NT2/D1 (cell line): ENCODE data around the gene HKDC1.

Source experiments
- DNase-seq: peaks from one replicate; pipeline ENCODE4 v3.0.0-alpha.2; 2011; ENCODE audit warnings: low read depth, low spot score
- H3K27me3 ChIP-seq: 2 replicates; pipeline ENCODE4 v1.6.0; 2011; ENCODE audit warnings: mild to moderate bottlenecking; ENCODE audit not compliant: insufficient read length, insufficient read depth
- H3K36me3 ChIP-seq: 2 replicates; pipeline ENCODE4 v1.6.1; 2011; ENCODE audit warnings: mild to moderate bottlenecking, low read length, mixed read lengths; ENCODE audit not compliant: insufficient read depth, insufficient read length
- H3K4me1 ChIP-seq: 2 replicates; pipeline ENCODE4 v1.5.1; 2011; ENCODE audit not compliant: insufficient read depth, insufficient read length
- H3K4me3 ChIP-seq: 2 replicates; pipeline ENCODE4 v1.5.1; 2011; ENCODE audit warnings: low read depth; ENCODE audit not compliant: insufficient read length
- H3K9ac ChIP-seq: 2 replicates; pipeline ENCODE4 v1.6.0; 2011; ENCODE audit warnings: low read depth; ENCODE audit not compliant: insufficient read length
- H3K9me3 ChIP-seq: 2 replicates; pipeline ENCODE4 v1.5.1; 2011; ENCODE audit warnings: mild to moderate bottlenecking, low read length; ENCODE audit not compliant: insufficient read depth
- SUZ12 ChIP-seq: IDR thresholded peaks from 2 replicates; pipeline ENCODE4 v1.6.1; 2011; ENCODE audit not compliant: insufficient read length, insufficient read depth; ENCODE audit errors: extremely low read depth
- YY1 ChIP-seq: IDR thresholded peaks from 2 replicates; pipeline ENCODE4 v1.6.1; 2011; ENCODE audit not compliant: insufficient read length, insufficient read depth
- ZNF274 ChIP-seq: IDR thresholded peaks from 2 replicates; pipeline ENCODE4 v1.6.1; 2011; ENCODE audit warnings: mild to moderate bottlenecking, low read depth, low read length

Gene HKDC1

DNA sequence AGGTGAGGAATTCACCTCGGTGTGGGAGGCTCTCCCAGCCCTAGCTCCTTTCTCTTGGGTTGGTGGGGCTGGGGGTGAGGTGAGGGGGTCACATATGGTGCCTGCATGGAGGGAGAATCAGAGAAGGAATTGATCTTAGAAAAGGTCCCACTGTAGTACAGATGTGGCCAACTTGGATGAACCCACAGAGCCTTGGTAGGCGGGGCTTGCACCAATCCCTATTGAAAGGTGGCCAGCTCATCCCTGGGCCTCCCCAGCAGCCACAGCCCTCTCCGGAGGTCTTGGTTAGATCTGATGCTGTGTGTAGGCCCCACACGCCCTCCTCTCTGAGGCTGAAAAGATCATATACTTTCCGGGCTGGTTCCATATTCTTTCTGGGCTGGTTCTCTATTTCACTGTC lies 19.0 kb downstream of the HKDC1 start:
- no peaks in the 10 kb centered on the region for H3K36me3 ChIP-seq
- TF ChIP-seq SUZ12 (no peak), YY1 (no peak), ZNF274 (no peak)
- no peaks in the 10 kb centered on the region for H3K9me3 ChIP-seq
- no peak overlapping the region for H3K9ac ChIP-seq
- no peaks in the 10 kb centered on the region for H3K27me3 ChIP-seq
- DNase-seq = no peak
- H3K4me3 ChIP-seq = no peak overlapping the region
- H3K4me1 ChIP-seq = peaks cover 3% of the 10 kb centered on the region

DNA sequence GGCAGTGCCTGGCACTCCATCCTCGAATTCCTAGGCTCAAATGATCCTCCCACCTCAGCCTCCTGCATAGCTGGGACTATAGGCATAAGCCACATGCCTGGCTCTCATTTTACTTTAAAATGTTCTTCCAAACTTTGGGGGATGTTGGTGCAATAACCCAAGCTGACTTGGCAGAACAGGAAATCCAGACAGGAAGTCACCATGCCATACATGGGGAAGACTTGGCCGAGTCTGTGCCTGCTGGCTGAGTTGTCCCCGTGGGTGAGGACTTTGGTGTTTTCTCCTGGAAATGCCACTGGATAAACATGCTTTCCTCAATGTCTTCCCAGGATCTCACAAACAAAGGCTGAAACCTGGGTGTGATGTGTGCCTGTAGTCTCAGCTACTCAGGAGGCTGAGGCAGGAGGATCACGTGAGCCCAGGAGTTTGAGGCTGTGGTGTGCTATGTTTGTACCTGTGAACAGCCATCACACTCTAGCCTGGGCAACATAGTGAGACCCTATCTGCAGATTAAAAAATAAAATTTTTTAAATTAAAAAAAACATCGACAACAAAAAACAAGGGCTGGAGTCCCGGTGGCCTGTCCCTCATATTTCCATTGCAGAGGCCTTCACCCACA lies 19.8 kb downstream of the HKDC1 start:
- TF ChIP-seq SUZ12 = no peak
- TF ChIP-seq YY1 = no peak
- no peak for DNase-seq

DNA sequence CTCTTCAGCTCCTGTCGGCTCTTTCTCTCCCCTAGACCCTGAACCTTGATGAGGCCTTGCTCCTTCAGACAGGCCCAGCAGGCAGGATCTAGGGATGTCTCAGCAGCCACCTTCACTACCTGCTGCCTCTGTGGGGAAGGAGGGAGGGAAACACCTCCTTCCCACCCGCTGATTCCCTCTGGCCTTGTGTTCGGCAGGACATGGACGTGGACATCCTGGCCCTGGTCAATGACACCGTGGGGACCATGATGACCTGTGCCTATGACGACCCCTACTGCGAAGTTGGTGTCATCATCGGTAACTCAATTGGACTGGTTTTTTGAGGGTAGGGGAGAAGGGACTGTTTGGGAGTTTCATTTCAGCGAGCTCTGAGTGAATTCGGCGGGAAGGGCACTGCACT lies 20.3 kb downstream of the HKDC1 start:
- peaks cover 3% of the 10 kb centered on the region for H3K4me1 ChIP-seq

More for the DNA sequence above, 19.8 kb downstream of the HKDC1 start:
- no peak overlapping the region for H3K4me3 ChIP-seq
- H3K36me3 ChIP-seq = no peaks in the 10 kb centered on the region
- peaks cover 3% of the 10 kb centered on the region for H3K4me1 ChIP-seq
- no peak overlapping the region for H3K9ac ChIP-seq
- H3K9me3 ChIP-seq = no peaks in the 10 kb centered on the region
- H3K27me3 ChIP-seq = no peaks in the 10 kb centered on the region

DNA sequence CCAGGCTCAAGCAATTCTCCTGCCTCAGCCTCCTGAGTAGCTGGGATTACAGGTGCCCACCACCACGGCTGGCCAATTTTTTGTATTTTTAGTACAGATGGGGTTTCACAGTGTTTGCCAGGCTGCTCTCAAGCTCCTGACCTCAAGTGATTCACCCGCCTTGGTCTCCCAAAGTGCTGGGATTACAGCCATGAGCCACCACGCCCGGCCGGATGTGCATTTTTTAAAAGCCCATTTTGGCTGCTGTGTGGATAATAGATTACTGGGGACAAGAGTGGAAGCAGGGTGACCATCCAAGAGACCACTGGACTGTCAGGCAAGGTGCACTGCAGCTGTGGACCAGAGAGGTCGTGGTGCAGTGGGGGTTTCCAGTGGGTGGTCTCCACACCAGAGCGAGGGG lies 21.4 kb downstream of the HKDC1 start:
- Histone ChIP-seq H3K4me1 (peaks cover 3% of the 10 kb centered on the region), H3K9me3 (no peaks in the 10 kb centered on the region), H3K27me3 (no peaks in the 10 kb centered on the region), H3K36me3 (no peaks in the 10 kb centered on the region), H3K9ac (no peak overlapping the region), H3K4me3 (no peak overlapping the region)
- DNase-seq = no peak
- no peak for TF ChIP-seq ZNF274
- no peak for TF ChIP-seq YY1
- TF ChIP-seq SUZ12 = no peak

More for the DNA sequence above, 20.3 kb downstream of the HKDC1 start:
- Histone ChIP-seq H3K9ac (no peak overlapping the region), H3K36me3 (no peaks in the 10 kb centered on the region), H3K4me3 (no peak overlapping the region), H3K27me3 (no peaks in the 10 kb centered on the region), H3K9me3 (no peaks in the 10 kb centered on the region)
- TF ChIP-seq SUZ12 (no peak), ZNF274 (no peak), YY1 (no peak)
- DNase-seq = no peak

DNA sequence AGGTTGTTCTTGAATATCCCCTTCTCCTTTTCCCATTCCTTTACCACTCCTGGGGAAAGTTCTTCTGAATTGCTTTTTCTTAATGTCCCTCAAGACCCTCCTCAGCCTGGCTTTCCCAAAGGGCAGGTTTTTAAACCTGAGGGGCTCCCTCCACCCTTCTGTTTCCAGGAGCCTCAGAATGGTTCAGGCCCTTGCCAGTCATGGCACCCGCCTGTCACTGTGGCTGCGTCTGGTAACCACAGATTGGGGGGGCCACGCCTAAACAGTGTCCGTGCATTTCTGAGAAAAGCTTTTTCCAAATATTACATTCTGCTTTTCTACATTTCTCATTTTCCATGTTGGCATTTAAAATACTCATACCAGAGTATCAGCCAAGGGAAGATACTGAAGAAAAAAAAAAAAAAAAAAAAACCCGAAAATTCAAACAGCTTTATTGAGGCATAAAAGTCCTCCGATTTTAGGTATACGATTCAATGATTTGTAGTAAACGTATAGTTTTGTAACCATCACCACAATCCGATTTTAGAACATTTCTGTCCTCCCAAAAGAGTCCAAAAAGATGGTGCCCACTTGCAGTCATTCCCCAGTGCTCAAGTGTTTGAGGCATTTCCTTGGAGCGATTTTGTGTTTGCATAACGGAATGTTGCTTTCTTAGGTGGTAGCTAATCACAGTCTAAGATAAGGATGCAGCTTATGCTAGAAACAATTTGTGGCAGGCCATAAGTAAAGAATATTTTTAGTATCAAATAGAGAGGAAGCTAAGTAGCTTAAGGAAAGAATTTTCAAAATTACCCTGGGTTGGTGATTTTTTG lies 22.1 kb downstream of the HKDC1 start:
- no peak for TF ChIP-seq ZNF274
- peaks cover 3% of the 10 kb centered on the region for H3K4me1 ChIP-seq
- H3K9ac ChIP-seq = no peak overlapping the region

DNA sequence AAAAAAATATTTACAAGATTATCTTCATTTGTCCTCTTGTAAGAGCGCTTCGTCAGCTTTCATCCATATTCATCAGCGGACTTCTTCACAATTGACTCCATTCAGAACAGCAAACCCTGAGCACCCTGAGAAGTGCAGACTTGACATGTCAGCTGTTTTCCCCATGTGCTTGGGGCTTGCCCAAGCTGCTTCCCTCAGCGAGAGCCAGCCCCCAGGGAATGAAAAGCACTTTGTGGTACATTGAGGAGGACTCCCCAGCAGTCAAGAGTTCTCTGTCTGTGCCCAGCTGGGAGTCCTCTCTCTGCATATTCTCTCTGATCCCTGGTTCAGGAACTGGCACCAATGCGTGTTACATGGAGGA lies 22.7 kb downstream of the HKDC1 start:
- Histone ChIP-seq H3K4me3 (no peak overlapping the region), H3K36me3 (no peaks in the 10 kb centered on the region), H3K27me3 (no peaks in the 10 kb centered on the region), H3K9me3 (no peaks in the 10 kb centered on the region), H3K4me1 (peaks cover 3% of the 10 kb centered on the region), H3K9ac (no peak overlapping the region)
- DNase-seq = no peak
- TF ChIP-seq SUZ12 (no peak), ZNF274 (no peak), YY1 (no peak)

More for the DNA sequence above, 22.1 kb downstream of the HKDC1 start:
- Histone ChIP-seq H3K36me3 (no peaks in the 10 kb centered on the region), H3K9me3 (no peaks in the 10 kb centered on the region), H3K27me3 (no peaks in the 10 kb centered on the region), H3K4me3 (no peak overlapping the region)
- no peak for DNase-seq

DNA sequence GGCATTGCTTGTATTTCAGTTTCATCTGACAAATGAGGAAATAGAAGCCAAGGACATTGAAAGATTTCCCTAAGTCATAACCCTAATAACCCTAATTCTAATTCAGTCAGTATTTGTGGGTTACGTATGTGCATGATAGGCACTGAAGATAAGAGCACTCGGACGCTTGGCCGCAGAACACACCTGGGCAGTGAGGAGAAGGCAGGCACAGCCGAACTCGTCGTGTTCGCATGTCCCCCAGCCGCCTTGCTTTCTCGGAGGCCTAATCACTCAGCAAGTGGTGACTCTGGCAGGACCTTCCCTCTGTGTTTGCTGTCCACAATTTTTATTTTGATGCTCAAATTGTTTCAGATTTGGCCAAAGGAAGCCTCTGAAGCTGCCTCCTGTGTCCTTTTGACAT lies 23.7 kb downstream of the HKDC1 start:
- Histone ChIP-seq H3K4me1 (peaks cover 3% of the 10 kb centered on the region), H3K9ac (no peak overlapping the region), H3K9me3 (no peaks in the 10 kb centered on the region), H3K36me3 (no peaks in the 10 kb centered on the region), H3K4me3 (no peak overlapping the region), H3K27me3 (no peaks in the 10 kb centered on the region)
- DNase-seq = no peak
- TF ChIP-seq ZNF274 (no peak), SUZ12 (no peak)

DNA sequence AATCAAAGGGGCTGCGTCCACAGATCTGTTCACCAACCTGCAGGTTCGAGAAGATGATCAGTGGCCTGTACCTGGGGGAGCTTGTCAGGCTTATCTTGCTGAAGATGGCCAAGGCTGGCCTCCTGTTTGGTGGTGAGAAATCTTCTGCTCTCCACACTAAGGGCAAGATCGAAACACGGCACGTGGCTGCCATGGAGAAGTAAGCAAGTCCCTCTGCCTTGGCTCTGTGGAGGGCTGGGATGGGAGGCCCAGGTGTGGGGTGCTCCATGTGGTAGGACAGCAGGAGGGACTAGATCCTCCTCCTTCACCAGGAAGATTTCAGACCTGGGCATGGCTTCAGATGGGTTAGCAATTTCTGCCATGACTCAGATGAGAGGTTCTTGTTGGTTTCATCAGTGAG lies 25.9 kb downstream of the HKDC1 start:
- peaks cover 3% of the 10 kb centered on the region for H3K4me1 ChIP-seq
- no peak overlapping the region for H3K9ac ChIP-seq
- no peaks in the 10 kb centered on the region for H3K27me3 ChIP-seq
- H3K9me3 ChIP-seq = no peaks in the 10 kb centered on the region
- TF ChIP-seq YY1 (no peak), ZNF274 (no peak), SUZ12 (no peak)
- no peaks in the 10 kb centered on the region for H3K36me3 ChIP-seq
- DNase-seq = no peak
- H3K4me3 ChIP-seq = no peak overlapping the region
